ENCODE results near the gene PHF13. TPM values are rescaled to one million over a fixed set of nuclear protein-coding genes. Genes with fewer than 3 reads are reported as not detected.
"Not testable (repeated sequence)": the region's sequence is repeated elsewhere in the genome, so short reads cannot be mapped to it uniquely, and the experiment has no call there.

Gene PHF13
- total RNA-seq, 1 donor from 2014 or later, result 13.8 TPM

GRCh38 chr1:6653436-6654290 lies 40.1 kb downstream of the PHF13 start:
- intact Hi-C loops (cut with micrococcal nuclease), result no loop called here

- intact Hi-C loops (cut with micrococcal nuclease), result no loop called here
Observed at GRCh38 chr1:6657138-6657537, 43.6 kb downstream of the PHF13 start.

- intact Hi-C loops (cut with micrococcal nuclease), result no loop called here
Observed at GRCh38 chr1:6658359-6659060, 45.0 kb downstream of the PHF13 start.

GRCh38 chr1:6660415-6661049 lies 47.0 kb downstream of the PHF13 start:
- intact Hi-C loops (cut with micrococcal nuclease), result no loop called here

GRCh38 chr1:6662468-6662867 lies 48.9 kb downstream of the PHF13 start:
- intact Hi-C loops (cut with micrococcal nuclease), result not testable (repeated sequence)

GRCh38 chr1:6666696-6667095 lies 53.2 kb downstream of the PHF13 start:
- intact Hi-C loops (cut with micrococcal nuclease), result no loop called here

- intact Hi-C loops (cut with micrococcal nuclease), result no loop called here
Observed at GRCh38 chr1:6667139-6667538, 53.6 kb downstream of the PHF13 start.

GRCh38 chr1:6668503-6668902 lies 55.0 kb downstream of the PHF13 start:
- intact Hi-C loops (cut with micrococcal nuclease), result no loop called here

GRCh38 chr1:6672558-6672957 lies 59.0 kb downstream of the PHF13 start:
- intact Hi-C loops (cut with micrococcal nuclease), result no loop called here

Other genes starting within 250 kb of the PHF13 start
- gene ACOT7, start 220.0 kb upstream of the PHF13 start, total RNA-seq, result 72.3 and 76.9 TPM in 2 replicates
- gene HES2, start 193.8 kb upstream of the PHF13 start, total RNA-seq, result 0.63 and 1.1 TPM in 2 replicates
- 1.1 TPM in 2 replicates for gene ESPN, start 189.0 kb upstream of the PHF13 start, total RNA-seq
- gene TNFRSF25, start 147.6 kb upstream of the PHF13 start, total RNA-seq, result 162 and 172 TPM in 2 replicates
- gene PLEKHG5, start 122.1 kb upstream of the PHF13 start, total RNA-seq, result 1.8 and 2.0 TPM in 2 replicates
- gene NOL9, start 59.2 kb upstream of the PHF13 start, total RNA-seq, result 53.8 and 54.5 TPM in 2 replicates
- gene TAS1R1, start 58.4 kb upstream of the PHF13 start, total RNA-seq, result not detected in 2 replicates
- gene ZBTB48, start 33.7 kb upstream of the PHF13 start, total RNA-seq, result 43.3 and 46.6 TPM in 2 replicates
- gene KLHL21, start 10.9 kb upstream of the PHF13 start, total RNA-seq, result 26.0 and 28.1 TPM in 2 replicates
- gene THAP3, start 11.1 kb downstream of the PHF13 start, total RNA-seq, result 20.0 and 23.9 TPM in 2 replicates
- gene DNAJC11, start 88.1 kb downstream of the PHF13 start, total RNA-seq, result 51.6 and 52.0 TPM in 2 replicates
- gene CAMTA1, start 171.7 kb downstream of the PHF13 start, total RNA-seq, result 36.9 and 43.1 TPM in 2 replicates

Data from T-helper 1 cell treated with Interleukin-12 subunit alpha and Interleukin-12 subunit beta and Interleukin-4 antibody, amounts not matched to agents 30 ng/mL and 1 ng/mL, for 36 hours (primary cell).